NCI-H226 (cell line): ENCODE data around the gene CYP27B1.

Experiments
- DNase-seq: peaks from one replicate; pipeline ENCODE4 v3.0.0-alpha.2; 2015

CYP27B1 gene

DNA sequence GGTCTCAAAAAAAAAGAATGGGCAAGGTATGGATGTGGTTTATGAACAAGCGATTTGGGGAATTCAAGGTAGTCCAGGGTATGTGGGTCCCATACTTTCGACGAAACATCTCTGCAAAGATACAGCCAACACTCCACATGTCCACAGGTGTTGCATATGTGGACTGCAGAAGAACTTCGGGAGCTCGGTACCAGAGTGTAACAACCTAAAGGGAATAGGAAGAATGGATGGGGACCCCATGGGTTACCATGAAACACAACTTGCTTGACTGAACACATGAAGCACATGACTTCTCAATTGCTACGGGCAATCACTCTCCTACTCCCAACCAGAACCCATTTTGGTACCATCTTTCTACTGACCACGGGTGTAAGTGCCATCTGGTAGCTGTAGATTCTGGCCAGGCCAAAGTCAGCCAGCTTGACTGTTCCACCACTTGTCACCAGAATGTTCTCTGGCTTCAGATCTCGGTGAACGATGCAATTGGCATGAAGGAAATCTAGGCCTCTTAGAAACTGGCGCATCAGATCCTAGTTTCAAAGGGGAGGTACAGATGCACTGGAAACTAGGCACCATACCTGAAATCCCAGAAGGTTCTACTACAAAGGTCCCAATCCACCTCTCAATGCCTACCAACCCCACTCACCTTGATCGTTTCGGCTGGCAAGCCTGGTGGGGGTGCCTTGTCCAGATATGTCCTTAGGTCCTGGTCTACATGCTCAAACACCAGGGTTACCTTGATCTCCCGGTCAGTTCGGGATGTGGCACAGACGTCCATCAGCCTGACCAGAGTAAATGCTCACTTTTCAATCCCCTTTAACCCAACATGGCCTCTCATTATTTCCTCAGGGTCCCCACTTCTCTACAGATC is 16.1 kb downstream of the CYP27B1 start:
- DNase-seq: no peak

DNA sequence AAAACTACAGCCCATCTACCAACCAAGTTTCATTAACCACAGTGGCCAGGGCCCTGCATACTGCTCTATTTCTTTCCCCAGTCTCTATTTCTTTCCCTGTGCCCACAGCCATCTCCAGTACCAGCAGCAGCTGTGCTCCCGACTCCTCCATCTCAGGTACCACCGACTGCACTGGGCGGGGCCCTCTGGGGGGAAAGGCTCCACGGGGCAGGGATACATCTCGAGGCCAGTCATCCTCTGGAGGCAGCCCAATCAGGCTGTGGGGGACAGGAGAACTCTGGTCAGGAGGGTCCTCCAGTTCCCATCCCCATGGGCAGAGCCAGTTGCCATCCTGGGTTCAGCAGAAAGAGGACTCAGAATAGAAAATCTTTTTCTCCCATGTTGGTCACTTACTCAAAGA is 17.8 kb downstream of the CYP27B1 start:
- DNase-seq: no peak

DNA sequence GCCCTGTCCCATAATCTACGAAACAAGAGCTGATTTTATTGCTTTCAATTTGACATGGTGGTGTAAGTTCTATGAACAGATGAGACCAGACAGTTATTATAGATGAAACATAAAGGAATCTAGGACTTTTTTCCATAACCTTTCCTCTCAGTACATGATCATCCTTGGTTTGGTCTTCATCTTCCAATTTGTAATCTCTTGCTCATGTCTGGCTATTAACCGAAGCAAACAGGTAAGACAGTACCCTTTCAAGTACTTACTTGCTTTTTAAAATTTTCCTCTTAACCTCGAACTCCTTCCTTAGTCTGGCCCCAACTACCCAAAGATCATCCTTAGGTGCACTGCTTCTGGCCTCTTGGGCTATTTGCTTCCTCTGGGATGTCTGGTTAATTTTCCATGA is 20.9 kb downstream of the CYP27B1 start:
- DNase-seq: no peak

DNA sequence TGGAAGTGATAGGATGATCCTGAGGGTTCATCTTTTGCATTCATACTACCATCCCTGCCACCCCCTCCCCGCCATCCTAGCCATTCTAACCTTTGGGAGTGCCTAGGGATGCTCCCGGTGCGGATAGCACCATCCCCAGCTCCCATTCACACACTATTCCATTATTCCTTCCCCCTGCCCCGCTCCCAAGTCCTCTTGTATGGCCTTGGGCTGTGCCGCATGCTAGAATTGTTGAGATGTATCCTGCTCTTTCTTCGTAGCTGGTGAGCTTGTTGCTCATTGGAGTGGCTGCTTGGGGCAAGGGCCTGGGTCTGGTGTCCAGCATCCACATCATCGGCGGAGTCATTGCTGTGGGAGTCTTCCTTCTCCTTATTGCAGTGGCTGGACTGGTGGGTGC is 21.4 kb downstream of the CYP27B1 start:
- no peak for DNase-seq

DNA sequence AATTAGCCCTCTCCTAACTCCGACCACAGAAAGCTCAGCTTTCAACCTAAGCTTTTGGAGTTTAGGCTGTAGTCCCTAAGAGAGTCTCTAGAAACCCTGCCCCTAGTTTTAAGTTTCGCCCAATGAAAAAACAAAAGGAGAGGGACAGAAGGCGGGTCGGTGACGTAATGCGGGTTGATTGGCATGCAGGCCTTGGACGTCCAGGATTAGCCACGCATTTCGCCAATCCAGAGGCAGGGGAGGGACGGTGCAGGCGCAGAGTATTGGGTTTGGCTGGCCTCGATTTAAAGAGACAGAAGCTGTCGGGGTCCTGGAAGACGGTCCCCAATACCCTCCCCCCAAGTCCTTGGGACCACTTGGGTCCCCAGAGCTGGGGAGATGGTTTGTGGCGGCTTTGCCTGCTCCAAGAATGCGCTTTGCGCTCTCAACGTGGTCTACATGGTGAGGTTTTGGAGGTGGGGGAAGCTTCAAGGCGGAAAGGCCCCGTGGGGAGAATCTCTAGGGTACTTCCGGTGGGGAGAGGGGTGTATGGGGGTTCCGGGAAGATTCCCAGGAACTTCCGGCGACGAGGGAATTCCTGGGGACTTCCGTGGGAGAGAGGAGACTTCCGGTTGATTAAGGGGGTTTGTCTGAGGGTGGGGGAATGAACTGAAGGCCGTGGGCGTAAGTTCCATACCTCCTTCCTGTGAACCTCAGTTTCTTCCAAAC is 21.9 kb downstream of the CYP27B1 start, which contains the start of gene TSPAN31:
Gene TSPAN31 (plus strand): TSS at position 263 of the 708 bp plus-strand sequence. CDS start 116 bp downstream, at position 379.
- DNase-seq: peak; percentile 98

DNA sequence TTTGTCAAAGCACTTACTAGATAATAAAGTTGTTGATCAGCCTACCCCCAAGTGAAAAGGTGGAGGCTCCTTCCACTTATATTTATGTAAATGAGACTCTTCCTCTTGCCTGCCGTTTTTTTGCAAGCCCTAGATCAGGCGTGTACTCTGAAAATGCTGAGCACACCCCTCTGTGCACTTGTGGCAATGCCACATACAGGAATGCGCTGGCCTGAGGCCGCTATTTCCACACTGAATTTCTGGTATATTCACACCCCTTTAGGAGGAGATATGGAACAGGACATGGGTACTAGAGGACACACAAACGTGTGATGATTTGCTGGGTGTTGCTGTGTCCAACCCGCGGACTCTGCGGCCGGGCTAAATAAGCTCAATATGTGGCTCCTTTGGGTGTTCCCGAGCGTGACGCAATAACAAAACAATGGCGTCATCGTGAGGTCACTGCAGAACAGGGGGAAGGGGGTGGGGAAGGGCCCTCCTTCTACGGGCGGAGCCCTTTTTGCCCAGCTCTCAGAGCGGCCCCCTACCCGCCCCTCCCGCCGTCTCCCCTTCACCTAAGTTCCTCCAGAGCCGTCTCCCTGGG is 22.6 kb downstream of the CYP27B1 start:
- no peak for DNase-seq

- DNase-seq: no peak
These were observed 23.1 kb downstream of the CYP27B1 start for GRCh38 chr12:57743769-57744168.

DNA sequence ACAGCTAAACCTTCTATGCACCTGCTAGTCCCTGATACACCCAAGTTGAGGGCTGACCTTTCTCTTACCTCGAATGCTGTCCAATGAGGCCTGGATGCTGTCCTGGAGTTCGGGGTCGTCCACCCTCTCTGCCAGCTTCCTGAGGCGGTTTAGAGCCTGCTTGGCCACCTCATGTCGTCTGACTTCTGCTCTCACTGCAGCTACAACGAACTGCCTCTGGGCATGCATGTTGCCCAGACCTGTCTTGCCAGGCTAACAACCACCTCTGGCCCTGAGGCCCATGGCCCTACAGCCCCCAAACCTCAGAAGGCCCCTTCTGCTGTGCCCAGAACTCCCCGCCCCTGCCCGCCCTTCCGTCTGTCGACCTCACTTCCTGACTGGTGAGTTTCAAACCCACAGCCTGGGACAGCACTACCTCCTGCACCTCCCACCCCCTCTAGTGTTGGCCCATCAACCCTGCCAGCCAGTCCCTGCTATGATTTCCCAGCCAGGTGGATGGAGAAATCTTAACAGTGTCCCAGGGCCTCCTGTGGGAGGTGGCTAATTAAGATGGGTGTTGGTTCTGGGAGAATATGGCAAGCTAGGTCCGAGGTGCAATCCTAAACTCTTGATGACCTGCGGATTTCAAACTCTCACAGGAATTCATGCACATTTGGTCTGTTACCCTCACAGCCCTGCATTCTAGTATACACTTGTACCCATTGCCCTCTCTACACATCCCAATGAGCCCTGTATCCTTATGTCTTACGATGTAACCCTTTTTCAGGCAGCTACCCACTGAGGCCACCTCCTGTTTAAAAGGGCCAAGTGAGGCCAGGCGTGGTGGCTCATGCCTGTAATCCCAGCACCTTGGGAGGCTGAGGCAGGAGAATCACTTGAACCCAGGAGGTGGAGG is 24.8 kb downstream of the CYP27B1 start:
- no peak for DNase-seq

- no peak for DNase-seq
These were observed 25.5 kb downstream of the CYP27B1 start for GRCh38 chr12:57741413-57741789.

DNA sequence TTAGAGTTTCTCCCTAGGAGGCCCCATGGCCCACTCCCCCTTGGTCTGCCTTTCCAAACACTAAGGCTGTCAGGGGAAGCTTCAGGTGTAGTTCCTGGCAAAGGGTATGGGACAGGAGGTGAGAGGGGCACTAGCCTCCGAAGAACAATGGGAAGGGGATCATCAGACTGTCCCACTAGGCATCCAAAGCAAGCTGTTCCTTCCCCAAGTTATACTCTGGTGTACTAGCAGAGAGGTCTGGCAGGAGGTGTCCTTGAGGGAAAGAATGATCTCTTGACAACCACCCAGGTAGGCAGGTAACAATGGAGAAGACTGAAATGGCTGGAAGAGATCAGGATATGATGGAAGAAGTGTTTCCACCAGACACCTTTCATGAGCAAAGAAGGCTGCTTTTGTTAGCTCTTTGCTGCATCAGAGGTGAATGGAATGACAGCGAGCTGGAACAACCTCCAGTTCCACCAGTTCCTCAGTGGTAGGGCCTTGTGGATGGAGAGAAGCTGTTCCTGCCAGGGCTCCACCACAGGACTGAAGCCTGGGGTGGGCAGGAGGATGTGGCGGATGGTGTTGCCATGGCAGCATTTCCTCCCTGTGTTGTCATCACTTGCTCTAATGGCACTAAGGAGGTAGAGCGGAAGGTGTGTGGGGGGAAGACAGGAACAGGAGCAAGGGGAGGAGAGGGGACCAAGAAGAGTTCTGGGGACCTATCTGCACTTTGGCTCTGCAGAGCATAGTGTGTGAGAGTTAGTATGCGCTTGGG is 26.0 kb downstream of the CYP27B1 start:
- no peak for DNase-seq

DNA sequence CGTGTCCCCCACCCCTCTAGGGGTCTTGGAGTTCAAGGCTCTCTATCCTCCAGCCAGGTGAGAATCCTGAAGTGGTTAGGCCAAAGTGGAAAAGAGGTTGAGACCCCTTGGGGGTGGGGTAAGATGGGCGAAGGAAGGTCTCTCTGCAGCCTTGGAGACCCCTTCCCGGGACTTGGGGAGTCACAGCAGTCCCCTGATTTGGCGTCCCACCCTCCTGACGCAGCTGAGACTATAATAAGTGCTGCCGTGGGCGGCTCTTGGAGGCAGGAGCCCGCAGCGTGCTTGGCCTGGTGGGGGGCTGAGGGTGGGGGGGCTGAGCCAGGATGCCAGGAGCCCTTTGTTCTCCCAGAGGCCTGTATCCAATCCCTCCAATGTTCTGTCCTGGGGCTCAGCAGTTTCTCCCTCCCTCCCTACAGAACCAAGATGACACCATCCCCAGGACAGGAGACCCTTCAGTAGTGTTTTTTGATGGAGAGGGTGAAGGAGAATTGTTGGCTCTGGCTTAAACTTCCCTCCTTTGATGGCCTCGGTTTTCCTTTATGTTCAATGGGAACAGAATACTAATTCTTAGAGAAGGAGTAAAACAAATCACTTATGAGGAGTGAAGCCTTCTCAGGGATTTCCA is 26.9 kb downstream of the CYP27B1 start:
- DNase-seq: no peak

- DNase-seq: no peak
These were observed 27.5 kb downstream of the CYP27B1 start for GRCh38 chr12:57739387-57739786.

DNA sequence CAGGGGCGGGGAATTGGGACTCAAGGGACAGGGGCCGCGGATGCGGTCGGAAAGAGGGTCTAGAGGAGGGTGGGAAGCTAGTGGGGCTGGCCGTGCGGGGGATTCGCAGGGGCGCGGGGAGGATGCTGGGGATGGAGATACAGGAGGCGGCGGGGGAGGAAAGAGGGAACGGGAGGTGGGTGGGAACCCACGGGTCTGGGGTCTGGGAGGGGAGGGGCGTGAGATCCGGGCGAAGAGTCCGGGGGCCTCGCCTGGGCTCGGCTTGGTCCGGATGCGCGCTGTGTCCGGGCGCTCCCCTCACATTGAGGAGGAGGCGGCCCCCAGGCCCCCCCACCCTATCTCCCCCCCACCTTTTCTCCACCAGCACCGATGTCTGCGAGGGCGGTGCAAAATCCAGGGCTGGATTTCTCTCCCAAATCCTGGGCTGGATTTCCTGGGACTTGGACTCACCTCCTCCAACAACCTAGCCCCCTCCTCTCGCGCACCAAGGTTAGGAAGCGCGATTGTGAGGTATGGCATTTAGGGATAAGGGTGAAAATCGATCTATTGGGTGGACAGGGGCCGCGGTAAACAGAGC is 28.1 kb downstream of the CYP27B1 start, which contains the start of gene AGAP2:
Gene AGAP2 (minus strand): TSS at position 82 of the 577 bp plus-strand sequence. CDS start 496 bp downstream, outside the sequence.
- DNase-seq: peak; percentile 42

DNA sequence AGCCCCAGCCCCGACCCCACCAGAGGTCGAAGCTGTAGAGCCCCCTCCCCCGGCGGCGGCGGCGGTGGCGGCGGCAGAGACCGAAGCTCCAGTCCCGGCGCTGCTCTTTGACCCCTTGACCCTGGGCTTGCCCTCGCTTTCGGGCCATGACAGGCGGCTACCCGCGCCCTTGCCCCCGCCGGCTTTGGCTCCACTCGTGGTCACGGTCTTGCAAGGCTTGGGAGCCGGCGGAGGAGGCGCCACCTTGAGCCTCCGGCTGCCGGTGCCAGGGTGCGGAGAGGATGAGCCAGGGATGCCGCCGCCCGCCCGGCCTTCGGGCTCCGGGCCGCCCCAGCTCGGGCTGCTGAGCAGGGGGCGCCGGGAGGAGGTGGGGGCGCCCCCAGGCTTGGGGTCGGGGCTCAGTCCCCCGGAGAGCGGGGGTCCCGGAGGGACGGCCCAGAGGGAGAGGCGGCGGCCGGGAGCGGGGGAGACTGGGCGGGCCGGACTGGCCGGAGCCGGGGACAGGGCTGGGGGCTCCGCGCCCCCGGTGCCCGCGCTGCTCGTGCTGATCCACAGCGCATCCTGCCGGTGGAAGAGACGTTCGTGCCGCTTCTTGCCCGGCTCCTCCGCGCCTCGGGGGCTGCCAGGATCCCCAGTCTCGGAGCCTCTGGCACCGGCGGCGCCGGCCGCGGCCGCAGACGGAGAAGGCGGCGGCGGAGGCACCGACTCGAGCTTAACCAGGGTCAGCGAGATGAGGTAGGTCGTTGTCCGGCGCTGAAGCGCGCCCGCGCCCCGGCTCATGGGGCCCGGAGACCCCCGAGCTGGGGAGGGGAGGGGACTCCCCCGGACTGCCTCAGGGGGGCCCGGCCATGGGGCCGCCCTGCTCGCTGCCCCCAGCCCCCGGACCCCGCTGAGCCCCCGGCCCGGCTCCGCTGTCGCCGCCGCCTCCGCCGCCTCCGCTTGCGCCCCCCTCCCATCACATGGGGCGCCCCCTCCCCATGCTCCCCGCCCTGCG is 29.1 kb downstream of the CYP27B1 start:
- no peak for DNase-seq

- no peak for DNase-seq
These were observed 30.0 kb downstream of the CYP27B1 start for GRCh38 chr12:57736741-57737466.

DNA sequence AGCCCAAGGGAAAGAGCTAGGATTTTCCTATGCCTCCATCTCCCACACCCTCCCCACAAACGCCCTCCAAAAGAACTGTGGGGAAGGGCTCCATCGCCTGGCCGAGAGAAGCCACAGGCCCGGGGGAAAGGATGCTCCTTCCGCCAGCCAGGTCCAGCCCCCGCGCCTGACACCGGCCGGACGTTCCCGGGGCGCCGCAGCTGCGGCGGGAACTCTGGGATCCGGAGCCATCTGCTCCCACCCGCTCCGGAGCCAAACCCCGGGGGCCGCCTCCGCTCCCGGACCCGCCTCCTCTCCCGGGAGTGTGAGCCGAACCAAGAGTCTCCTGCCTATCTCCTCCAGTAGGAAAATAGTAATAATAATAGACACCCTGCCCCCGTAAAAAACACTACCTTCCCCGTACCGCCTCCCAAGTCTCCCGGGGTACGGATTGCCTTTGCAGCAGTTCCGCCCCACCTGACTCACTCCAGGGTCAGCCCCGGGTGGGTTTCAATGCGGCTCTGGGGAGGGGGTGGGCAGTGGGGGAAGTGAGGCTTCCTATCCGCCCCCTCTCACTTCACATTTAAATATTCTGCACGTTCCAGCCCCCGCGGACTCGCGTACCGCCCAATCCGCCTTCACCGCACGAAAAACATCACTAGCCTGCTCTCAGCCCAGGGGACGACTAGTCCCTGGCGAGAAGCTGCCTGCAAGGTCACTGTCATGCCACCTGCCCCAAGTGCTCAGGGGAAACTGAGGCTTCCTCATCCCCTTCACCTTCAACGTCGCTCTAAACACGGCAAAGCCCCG is 30.7 kb downstream of the CYP27B1 start:
- DNase-seq: peak; percentile 50

GRCh38 chr12:57735198-57735855 is 31.6 kb downstream of the CYP27B1 start:
- no peak for DNase-seq
